WERI-Rb-1 (cell line): ENCODE measurements around the gene ITPR2.

Experiments
- DNase-seq: peaks from one replicate; pipeline ENCODE4 v3.0.0-alpha.2; 2020
- H3K27ac ChIP-seq: fragments of 250-450 bp; sonication (Bioruptor Pico); 2 replicates; pipeline ENCODE4 v1.5.1; 2020; ENCODE audit warnings: mild to moderate bottlenecking, moderate library complexity
- H3K27me3 ChIP-seq: fragments of 250-450 bp; sonication (Bioruptor Pico); 2 replicates; pipeline ENCODE4 v1.5.1; 2021; ENCODE audit warnings: mild to moderate bottlenecking, low read depth, moderate library complexity; ENCODE audit not compliant: insufficient read depth, severe bottlenecking
- H3K36me3 ChIP-seq: fragments of 250-450 bp; sonication (Bioruptor Pico); 2 replicates; pipeline ENCODE4 v1.5.1; 2020; ENCODE audit warnings: mild to moderate bottlenecking, moderate library complexity
- H3K4me3 ChIP-seq: 2 replicates; pipeline ENCODE4 v1.5.1; 2011; ENCODE audit warnings: low read depth, mild to moderate bottlenecking, control low read depth, low read length
- H3K9me3 ChIP-seq: fragments of 250-450 bp; sonication (Bioruptor Pico); 2 replicates; pipeline ENCODE4 v1.5.1; 2021; ENCODE audit warnings: mild to moderate bottlenecking, moderate library complexity; ENCODE audit not compliant: severe bottlenecking
- TF ChIP-seq, protein P1 (sequence below): IDR thresholded peaks from 2 replicates; pipeline ENCODE4 v1.5.1; 2011; ENCODE audit warnings: low read depth, mild to moderate bottlenecking, control low read depth, inconsistent platforms, low read length

Gene ITPR2

DNA sequence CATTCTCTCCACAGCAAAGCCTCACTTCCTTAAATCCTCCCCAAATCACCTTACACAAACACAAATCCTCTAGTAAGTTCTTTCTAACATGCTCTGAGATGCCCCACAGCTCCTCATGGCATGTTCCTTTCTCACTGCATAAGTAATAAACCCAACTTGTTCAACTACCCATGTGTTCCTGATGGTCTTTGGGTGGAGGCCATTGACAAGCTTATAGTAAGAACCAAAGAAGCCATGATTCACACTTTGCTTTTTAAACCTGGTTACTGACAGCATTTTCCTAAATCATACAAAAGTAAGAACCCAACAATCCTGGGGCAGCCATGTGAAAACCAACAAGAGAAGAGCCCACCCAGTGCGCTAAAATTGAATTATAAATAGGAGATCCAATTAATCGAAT is 138.6 kb downstream of the ITPR2 start:
- Histone ChIP-seq H3K27me3 (no peaks in the 10 kb centered on the region), H3K4me3 (no peak overlapping the region), H3K27ac (no peak overlapping the region), H3K9me3 (no peaks in the 10 kb centered on the region), H3K36me3 (no peaks in the 10 kb centered on the region)
- DNase-seq: no peak
- TF ChIP-seq, protein P1, sequence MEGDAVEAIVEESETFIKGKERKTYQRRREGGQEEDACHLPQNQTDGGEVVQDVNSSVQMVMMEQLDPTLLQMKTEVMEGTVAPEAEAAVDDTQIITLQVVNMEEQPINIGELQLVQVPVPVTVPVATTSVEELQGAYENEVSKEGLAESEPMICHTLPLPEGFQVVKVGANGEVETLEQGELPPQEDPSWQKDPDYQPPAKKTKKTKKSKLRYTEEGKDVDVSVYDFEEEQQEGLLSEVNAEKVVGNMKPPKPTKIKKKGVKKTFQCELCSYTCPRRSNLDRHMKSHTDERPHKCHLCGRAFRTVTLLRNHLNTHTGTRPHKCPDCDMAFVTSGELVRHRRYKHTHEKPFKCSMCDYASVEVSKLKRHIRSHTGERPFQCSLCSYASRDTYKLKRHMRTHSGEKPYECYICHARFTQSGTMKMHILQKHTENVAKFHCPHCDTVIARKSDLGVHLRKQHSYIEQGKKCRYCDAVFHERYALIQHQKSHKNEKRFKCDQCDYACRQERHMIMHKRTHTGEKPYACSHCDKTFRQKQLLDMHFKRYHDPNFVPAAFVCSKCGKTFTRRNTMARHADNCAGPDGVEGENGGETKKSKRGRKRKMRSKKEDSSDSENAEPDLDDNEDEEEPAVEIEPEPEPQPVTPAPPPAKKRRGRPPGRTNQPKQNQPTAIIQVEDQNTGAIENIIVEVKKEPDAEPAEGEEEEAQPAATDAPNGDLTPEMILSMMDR: no peak

DNA sequence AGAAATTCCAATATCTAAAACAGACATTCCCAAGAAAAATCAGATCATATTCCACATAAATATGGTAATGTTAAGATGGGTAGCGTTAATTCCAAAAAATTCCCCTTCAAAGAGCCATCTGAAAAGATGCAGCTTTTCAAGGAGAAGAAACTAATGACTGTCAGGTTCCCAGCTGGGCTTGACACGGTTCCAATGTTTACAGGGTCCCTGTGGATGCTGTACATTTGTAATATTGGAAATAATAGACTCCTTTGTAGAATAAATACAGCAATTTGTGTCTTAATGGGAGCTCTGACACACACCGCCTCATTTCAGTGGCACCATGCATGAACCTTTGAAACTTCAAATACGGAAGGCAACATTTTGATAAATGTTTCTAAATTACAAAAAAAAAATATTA is 140.6 kb downstream of the ITPR2 start:
- Histone ChIP-seq H3K27me3 (no peaks in the 10 kb centered on the region), H3K4me3 (no peak overlapping the region), H3K27ac (no peak overlapping the region), H3K9me3 (no peaks in the 10 kb centered on the region), H3K36me3 (no peaks in the 10 kb centered on the region)
- DNase-seq: no peak
- TF ChIP-seq, protein P1: no peak

DNA sequence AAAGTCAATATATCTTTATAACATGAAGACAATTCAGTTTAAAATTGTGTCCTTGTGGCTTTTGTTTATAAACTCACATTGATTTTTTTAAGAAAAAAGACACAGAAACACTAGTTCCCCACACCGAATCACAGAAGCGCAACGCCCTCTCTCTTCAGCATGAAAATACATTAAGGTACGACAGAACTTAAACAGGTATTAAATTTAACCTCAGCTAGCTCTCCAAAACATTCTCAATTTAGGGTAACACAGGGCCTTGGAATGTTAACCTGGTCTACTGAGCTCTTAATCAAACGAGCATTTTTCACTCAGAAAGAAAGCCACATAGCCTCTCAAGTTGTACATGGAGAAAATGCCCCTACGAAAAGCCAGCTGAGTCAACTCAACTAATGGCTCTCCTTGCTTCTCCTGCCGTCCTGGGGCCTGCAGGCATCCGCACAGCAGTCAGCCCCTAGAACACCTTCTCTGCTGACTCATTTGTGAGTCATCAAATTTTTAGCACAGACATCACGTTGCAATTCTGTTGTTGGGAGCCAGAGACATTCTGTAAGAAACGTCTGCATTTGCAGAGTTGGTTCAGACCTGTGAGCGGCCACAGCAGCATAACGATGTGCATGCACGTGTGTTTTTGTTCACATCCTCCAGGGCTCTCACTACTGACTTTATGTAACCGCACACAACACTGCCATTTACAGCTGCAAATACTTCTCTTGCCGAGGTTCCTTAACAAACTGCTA is 141.6 kb downstream of the ITPR2 start:
- H3K27me3 ChIP-seq: no peaks in the 10 kb centered on the region
- H3K9me3 ChIP-seq: no peaks in the 10 kb centered on the region
- no peaks in the 10 kb centered on the region for H3K36me3 ChIP-seq
- DNase-seq: no peak
- TF ChIP-seq, protein P1: no peak
- no peak overlapping the region for H3K27ac ChIP-seq
- H3K4me3 ChIP-seq: no peak overlapping the region

DNA sequence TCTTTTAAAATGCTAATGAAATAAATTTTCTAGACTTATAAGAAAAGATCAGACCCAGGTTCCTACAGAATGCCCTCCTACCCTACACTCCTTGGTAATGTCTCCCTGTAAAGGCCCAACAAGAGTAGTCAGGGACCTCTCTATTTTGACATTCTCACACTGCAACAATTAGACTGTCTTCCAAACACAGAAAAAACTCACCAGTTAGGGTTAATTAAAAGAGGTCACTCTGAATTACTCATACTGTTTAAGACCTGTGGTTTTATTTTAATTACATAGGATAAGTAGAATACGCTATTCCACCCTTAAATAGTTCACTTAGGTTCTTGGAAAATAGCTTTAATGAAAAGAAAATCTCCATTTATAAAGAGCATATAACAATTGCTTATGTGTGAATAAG is 142.4 kb downstream of the ITPR2 start:
- H3K27ac ChIP-seq: no peak overlapping the region
- no peak overlapping the region for H3K4me3 ChIP-seq
- DNase-seq: no peak
- no peaks in the 10 kb centered on the region for H3K36me3 ChIP-seq
- no peaks in the 10 kb centered on the region for H3K9me3 ChIP-seq
- H3K27me3 ChIP-seq: no peaks in the 10 kb centered on the region
- TF ChIP-seq, protein P1: no peak

DNA sequence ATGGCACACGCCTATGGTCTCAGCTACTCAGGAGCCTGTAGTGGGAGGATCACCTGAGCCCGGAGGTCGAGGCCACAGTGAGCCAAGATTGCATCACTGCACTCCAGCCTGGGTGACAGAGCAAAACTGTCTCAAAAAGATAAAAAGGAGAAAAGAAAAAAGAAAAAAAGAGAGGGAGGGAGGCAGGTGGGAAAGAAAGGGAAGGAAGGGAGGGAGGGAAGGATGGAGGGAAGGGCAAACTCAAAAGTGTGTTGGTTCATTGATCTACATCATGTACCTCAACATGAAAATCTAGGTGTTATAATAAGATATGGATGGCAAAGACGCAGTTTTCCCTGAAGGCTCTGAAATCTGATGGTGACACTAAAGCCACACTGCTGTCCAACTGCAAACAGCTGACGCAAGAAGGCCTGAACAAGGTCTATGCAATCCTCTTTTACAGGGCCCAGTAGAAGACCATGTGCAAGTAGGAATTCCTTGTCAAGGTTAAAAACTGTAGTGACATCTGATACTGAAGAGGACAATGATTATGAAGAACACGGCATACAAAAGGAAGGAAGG is 143.6 kb downstream of the ITPR2 start:
- Histone ChIP-seq H3K36me3 (no peaks in the 10 kb centered on the region), H3K27ac (no peak overlapping the region), H3K4me3 (no peak overlapping the region), H3K9me3 (no peaks in the 10 kb centered on the region), H3K27me3 (no peaks in the 10 kb centered on the region)
- no peak for DNase-seq
- TF ChIP-seq, protein P1: no peak

DNA sequence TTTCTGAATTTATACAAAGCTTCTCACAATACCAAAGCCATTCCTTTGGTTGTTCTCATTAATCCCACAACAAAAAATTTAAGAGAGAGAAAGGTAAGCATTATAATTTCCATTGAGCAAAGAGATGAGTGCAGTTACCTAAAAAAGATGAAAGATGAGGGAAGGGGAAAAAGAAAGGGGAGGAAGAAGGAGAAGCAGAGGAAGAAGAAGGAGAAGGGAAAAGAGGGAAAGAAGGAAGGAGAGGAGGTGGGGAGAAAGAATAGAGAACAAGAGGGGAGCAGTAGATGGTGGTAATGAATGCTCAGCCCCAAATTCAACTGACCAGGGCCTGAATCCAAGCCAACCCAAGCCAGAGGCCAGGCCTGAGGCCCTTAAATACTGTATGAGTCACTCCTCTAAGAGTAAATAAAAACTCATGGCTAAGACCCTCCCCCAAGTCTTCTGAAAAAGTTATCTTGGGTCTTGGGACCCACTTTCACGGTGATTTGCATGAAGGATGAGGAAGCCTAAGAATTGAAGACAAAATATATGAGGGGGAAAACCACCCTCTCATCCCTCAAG is 144.6 kb downstream of the ITPR2 start:
- H3K27ac ChIP-seq: no peak overlapping the region
- H3K36me3 ChIP-seq: no peaks in the 10 kb centered on the region

More for the DNA sequence above, 144.6 kb downstream of the ITPR2 start:
- no peak for DNase-seq
- H3K27me3 ChIP-seq: no peaks in the 10 kb centered on the region
- H3K4me3 ChIP-seq: no peak overlapping the region
- H3K9me3 ChIP-seq: no peaks in the 10 kb centered on the region
- TF ChIP-seq, protein P1: no peak
